D721Med (cell line): ENCODE data around the gene SMG6.

ENCODE experiments used
- DNase-seq: peaks from one replicate; pipeline ENCODE4 v3.0.0; 2011; ENCODE audit warnings: low spot score; ENCODE audit not compliant: insufficient read length
- FAIRE-seq: peaks from 2 replicates; lab custom pipeline; 2011; peaks lifted over from hg19 to GRCh38; lab: Jason Lieb, UNC
- TF ChIP-seq, protein P1 (sequence below): IDR thresholded peaks from 2 replicates; pipeline ENCODE4 v1.5.1; 2012; ENCODE audit warnings: mild to moderate bottlenecking, control low read depth; ENCODE audit not compliant: insufficient read depth; ENCODE audit errors: missing control alignments

The SMG6 gene

DNA sequence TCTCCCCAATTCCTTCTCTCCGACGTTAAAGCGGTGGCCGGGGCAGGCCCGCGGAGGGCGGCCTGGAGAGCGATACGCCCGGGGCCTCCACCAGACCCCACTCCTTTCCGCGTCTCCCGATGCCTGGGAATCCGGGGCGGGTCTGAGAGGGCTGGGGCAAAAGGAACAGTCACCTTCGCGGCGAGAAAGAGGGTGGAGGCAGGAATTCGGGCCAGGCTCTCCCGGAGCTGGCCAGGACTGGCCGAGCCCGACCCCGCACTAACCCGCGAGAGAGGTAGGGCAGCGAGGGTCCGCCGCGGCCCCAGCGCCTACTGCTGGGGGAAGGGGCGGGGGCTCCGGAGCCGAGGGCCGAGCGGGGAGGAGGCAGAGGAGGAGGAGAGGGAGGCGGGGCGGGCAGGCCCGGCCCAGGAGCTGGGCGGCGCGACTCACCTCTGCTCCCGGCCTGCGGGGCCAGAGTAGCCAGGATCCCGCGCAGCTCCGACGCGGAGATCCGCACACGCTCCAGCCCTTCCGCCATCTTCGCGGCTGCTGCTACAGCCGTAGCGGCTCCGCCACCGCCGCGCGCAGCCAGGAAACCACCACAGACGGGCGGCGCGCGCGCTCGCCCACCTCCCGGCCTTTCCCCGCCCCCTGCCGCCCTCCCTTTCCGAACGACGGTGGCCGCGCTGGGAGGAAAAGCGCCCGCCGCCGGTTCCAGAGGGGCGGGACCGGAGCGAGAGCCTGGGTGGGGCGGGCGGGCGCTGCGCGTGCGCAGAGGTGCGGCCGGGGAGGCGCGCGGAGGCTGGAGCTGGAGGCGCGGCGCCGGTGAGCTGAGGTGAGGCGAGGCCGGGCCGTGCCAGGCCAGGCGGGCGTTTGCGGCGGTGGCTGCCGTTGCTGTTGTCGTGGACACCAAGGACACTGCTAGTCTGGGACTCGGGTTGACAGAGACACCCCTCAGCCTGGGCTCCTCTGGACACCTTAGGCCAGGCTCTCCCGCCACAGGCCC is at the start of gene SMG6, which contains the start of gene SRR:
Gene SMG6 (minus strand): TSS at position 582 of the 985 bp plus-strand sequence. CDS start 65 bp downstream, at position 517.
Gene SRR (plus strand): TSS at position 747 of the 985 bp plus-strand sequence. CDS start 11,611 bp downstream, outside the sequence.
- DNase-seq (peak; percentile 95), FAIRE-seq (no peak)
- TF ChIP-seq, protein P1, sequence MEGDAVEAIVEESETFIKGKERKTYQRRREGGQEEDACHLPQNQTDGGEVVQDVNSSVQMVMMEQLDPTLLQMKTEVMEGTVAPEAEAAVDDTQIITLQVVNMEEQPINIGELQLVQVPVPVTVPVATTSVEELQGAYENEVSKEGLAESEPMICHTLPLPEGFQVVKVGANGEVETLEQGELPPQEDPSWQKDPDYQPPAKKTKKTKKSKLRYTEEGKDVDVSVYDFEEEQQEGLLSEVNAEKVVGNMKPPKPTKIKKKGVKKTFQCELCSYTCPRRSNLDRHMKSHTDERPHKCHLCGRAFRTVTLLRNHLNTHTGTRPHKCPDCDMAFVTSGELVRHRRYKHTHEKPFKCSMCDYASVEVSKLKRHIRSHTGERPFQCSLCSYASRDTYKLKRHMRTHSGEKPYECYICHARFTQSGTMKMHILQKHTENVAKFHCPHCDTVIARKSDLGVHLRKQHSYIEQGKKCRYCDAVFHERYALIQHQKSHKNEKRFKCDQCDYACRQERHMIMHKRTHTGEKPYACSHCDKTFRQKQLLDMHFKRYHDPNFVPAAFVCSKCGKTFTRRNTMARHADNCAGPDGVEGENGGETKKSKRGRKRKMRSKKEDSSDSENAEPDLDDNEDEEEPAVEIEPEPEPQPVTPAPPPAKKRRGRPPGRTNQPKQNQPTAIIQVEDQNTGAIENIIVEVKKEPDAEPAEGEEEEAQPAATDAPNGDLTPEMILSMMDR: no peak

DNA sequence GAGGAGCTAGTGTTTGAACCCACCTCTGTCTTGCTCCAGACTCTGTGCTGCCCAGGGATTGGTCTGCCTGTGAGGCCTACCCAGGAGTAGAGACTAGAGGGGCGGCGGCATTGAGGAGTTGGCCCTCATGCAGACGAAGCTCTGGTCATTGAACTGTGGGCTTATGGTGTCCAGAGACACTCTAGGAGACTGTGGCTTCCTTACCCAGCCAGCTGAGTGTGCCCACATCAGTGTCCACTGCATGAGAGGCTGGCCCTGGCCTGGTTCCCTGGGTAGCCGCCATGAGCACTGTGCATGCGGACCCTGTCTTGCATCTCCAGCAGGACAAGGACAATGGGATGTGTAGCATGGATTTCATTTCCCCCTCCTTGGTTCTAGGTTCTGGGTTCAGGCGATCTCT is 47.7 kb upstream of the SMG6 start:
- DNase-seq: no peak
- no peak for FAIRE-seq
- TF ChIP-seq, protein P1: no peak

DNA sequence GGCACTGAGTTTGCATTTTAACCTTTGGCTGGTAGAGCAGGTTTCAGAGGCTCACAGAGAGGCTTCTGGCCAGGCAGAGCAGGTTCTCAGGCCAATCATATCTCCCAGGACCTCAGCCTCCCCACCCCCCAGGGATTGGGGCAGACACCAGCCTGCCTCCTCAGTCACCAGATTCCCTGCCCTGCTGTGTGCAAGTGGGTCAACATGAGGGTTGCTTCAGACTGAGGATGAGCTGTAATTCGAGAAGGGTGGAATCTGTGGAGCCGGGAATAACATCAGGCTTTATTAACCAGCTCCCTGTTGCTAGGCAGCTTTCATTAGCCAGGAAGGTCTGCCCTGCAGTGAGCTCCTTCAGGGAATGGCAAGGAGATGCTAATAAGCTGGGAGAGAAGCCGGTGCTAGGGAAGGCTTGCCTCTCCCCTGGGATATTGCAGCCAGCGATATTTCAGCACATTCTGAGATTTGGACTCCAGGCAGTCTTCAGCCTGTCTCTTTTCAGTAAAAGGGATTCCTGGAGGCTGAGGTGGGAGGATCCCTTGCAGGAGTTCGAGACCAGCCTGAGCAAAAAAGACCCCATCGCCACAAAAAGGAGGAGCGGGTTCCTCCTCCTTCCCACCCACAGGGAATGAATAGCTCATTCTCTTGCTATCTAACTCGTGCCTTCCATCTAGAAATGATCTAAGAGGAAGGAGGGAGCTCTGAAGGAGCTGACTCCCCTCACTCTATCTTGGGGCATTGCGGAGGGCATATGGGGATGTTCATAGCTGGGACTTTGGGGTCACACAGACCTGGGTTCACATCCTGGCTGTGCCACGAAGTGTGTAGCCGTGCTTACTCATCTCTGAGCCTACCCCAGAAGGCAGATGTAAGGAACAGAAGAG is 44.5 kb upstream of the SMG6 start:
- TF ChIP-seq, protein P1: no peak
- FAIRE-seq: peak; percentile 94
- DNase-seq: peak; percentile 80

DNA sequence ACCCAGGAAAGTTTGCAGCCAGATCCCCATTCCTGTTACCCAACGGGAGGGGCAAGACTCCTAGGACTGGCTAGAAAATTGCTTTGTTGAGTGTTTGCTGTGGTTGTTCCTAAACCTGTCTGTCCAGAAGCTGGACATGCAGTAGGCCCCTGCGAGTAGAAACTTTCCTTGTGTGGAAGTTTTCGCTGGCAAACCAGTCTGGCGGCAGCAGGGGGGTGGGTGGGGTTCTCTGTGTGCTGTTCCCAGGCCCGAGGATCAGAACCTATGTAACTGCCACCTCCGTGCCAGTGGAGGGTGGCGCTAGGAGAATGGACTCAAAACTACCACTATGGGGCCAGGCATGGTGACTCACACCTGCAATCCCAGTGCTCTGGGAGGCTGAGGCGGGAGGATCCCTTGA is 42.9 kb upstream of the SMG6 start:
- FAIRE-seq: no peak

DNA sequence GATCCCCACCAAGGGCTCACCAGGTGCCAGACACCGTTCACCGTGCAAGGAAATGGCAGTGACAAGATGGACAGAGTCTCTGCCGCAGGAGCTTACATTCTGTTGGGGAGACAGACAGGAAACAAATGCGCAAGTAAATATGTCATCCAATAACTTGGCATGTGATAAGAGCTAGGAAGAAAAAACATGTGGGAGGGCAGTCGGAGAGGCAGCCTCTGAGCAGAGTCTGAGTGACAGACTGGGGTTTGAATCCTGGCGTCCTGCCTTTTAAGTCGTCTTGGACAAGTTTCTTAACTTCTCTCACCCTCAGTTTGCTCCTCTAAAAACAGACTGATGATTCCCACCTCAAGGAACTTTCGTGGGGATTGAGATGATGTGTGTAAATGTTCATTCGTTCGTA is 40.9 kb upstream of the SMG6 start:
- TF ChIP-seq, protein P1: no peak
- no peak for DNase-seq
- FAIRE-seq: no peak

More for the DNA sequence above, 42.9 kb upstream of the SMG6 start:
- DNase-seq: no peak
- TF ChIP-seq, protein P1: no peak

DNA sequence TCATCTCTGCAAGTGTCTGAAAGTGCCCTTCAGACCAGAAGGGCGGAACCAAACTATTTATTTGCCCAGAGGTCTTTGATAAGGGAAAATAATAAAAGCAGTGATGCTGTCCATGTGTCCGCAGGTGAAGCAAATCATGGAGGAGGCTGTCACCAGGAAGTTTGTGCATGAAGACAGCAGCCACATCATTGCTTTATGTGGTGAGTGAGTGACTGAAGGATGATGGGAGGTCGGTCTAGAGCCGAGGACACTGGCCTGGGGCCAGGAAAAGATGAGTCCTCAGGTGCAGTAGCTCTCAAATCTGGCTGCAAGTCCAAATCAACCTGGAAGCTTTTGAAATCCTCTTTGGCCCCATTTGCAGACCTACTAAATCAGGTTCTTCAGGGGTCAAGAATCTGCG is 39.8 kb upstream of the SMG6 start:
- FAIRE-seq (no peak), DNase-seq (no peak)
- TF ChIP-seq, protein P1: no peak
